ENCODE data around the gene PTGR2.
A peak's percentile ranks its signal among the peaks of the same experiment; 100 is the strongest.

Gene PTGR2

DNA sequence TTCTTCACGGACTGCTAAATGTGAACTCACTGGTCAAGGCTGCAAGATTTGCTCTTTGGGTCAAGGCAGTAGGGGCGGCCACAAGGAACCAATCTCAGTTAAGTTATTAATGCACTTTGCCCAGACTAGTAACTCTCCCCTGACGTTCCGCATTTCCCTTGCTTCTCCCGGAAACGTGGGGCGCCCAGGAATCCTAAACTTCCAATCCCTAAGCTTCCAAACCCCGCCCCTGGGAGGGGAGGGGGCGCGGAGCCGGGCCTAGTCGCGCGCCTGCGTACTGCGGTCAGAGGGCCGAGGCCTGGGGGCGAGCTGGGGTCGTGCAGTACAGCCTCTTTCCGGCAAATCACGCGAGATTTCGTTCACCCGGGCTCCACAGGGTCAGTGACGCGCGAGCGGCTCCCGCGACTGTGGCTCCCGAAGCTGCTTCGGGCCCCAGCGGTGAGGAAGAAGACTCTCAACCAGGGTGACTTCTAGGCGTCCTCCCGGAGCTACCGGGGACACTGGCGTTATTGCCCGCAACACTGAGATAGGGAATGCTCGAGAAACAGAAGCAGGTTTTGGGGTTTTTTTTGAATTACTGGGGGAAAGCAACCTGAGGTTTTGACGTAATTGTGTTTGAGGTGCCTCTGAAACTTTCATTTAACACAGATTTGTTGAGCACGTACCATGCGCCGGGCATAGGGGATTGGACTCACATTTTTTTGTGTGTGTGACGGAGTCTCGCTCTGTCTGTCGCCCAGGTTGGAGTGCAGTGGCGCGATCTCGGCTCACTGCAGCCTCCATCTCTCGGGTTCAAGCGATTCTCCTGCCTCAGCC, at the start of gene PTGR2:
PTGR2 (plus strand) TSS at position 265 of the 816 bp plus-strand sequence. CDS start 7,032 bp downstream, outside the sequence.
- Histone ChIP-seq H3K4me1 (ENCODE audit: insufficient read depth, low read length) (peaks cover 5% of the 10 kb centered on the region; the same call in 1 of the 2 replicates), H3K9ac (ENCODE audit: low read depth, low read length) (peak within 1 kb of the TSS; percentile 99), H3K9me3 (ENCODE audit: control insufficient read depth, insufficient read depth, low read length) (no peaks in the 10 kb centered on the region), H3K36me3 (ENCODE audit: insufficient read depth, low read length) (0 out of 2 replicates have a peak, but pooled peaks cover 2% of the 10 kb centered on the region)

DNA sequence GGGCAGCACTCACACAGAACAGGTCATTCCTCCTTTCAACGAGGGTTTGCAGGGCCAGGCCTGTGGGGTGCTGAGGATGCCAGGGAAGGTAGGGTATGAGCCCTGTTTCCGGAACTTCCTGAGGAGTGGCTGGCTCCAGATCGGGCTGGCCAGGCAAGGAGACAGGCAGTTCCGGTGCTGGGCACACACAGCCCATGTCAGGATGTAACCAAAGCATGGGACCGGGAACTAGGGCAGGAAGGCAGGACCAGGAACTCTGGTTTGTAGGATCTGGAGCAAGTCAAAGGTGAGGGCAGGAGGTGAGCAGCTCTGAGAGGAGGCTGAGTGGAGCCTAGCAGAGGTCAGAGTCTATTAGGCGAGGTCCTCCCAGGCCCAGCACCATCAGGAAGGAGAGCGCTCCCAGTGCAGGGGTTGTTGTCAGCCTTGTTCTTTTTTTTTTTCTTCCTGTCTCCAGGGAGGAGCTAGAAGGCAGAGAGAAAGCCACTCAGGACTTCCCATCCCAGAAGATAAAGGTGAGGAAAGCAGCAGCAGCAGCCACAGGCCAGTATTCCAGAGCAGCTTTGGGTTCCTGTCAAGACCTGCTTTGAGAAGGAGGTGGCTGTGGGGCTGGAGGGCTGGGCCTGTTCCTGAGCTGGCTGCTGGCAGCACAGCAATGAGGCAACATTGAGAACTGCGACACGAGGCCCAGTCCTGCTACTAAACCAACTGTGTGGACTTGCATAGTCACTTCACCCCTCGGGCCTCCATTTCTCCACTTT, 49.0 kb upstream of the PTGR2 start:
- H3K9me3 ChIP-seq (ENCODE audit: control insufficient read depth, insufficient read depth, low read length): no peaks in the 10 kb centered on the region
- H3K9ac ChIP-seq (ENCODE audit: low read depth, low read length): no peak overlapping the region
- no peaks in the 10 kb centered on the region for H3K36me3 ChIP-seq (ENCODE audit: insufficient read depth, low read length)
- H3K4me1 ChIP-seq (ENCODE audit: insufficient read depth, low read length): no peaks in the 10 kb centered on the region

DNA sequence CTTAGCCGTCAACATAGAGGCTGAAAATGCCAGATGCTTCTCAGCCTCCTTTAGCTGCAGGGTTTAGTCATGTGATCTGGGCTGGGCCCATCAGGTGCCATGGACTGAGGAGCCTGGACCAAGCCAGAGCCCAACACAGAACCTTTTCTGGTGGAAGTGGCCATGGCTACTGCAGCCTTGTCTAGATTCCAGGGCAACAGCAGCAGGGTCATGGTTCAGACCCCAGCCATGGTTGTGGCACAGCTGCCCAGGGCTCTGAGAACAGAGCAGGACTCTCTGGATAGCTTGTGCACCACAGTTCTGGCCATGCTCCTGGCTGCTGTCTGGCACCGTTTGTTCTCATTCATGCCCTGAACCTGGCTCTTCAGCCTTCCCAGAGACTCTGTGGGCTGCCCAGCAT, 47.0 kb upstream of the PTGR2 start:
- H3K9ac ChIP-seq (ENCODE audit: low read depth, low read length): no peak overlapping the region
- H3K36me3 ChIP-seq (ENCODE audit: insufficient read depth, low read length): no peaks in the 10 kb centered on the region
- H3K9me3 ChIP-seq (ENCODE audit: control insufficient read depth, insufficient read depth, low read length): no peaks in the 10 kb centered on the region
- H3K4me1 ChIP-seq (ENCODE audit: insufficient read depth, low read length): no peaks in the 10 kb centered on the region

DNA sequence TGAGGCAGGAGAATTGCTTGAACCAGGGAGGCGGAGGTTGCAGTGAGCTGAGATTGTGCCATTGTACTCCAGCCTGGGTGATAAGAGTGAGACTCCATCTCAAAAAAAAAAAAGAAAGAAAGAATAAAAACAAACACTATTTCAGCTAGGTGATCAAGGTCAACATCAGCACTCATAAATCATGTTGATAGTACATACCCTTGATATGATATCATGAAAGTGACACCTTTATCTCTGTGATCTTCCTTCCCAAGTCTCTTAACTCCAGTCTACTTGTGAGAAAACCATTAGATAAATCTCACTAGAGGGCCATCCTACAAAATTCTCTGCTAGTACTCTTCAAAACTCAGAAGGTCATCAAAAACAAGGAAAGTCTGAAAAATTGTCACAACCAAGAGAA, 44.2 kb upstream of the PTGR2 start:
- H3K4me1 ChIP-seq (ENCODE audit: insufficient read depth, low read length): no peaks in the 10 kb centered on the region
- H3K9me3 ChIP-seq (ENCODE audit: control insufficient read depth, insufficient read depth, low read length): no peaks in the 10 kb centered on the region
- H3K36me3 ChIP-seq (ENCODE audit: insufficient read depth, low read length): no peaks in the 10 kb centered on the region
- H3K9ac ChIP-seq (ENCODE audit: low read depth, low read length): no peak overlapping the region

DNA sequence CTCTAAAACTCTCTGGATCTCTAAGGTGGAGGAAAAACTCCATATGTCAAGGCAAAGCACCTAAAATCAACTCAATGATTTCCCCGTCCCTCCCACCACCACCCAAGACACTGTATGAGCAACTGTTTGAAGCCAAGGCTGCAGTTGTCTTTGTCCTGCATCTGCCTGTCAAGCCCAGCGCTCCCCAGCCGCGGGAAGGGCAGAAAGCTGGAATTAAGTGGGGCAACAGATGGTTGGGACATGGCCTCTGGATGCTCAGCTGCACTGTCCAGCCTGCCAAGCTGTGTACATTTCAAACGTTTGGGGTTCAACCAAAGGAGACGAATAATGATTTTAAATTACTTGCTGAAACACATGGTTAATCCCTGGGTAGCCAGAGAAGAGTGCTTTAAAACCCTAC, 42.2 kb upstream of the PTGR2 start:
- Histone ChIP-seq H3K9ac (ENCODE audit: low read depth, low read length) (no peak overlapping the region), H3K9me3 (ENCODE audit: control insufficient read depth, insufficient read depth, low read length) (no peaks in the 10 kb centered on the region)

DNA sequence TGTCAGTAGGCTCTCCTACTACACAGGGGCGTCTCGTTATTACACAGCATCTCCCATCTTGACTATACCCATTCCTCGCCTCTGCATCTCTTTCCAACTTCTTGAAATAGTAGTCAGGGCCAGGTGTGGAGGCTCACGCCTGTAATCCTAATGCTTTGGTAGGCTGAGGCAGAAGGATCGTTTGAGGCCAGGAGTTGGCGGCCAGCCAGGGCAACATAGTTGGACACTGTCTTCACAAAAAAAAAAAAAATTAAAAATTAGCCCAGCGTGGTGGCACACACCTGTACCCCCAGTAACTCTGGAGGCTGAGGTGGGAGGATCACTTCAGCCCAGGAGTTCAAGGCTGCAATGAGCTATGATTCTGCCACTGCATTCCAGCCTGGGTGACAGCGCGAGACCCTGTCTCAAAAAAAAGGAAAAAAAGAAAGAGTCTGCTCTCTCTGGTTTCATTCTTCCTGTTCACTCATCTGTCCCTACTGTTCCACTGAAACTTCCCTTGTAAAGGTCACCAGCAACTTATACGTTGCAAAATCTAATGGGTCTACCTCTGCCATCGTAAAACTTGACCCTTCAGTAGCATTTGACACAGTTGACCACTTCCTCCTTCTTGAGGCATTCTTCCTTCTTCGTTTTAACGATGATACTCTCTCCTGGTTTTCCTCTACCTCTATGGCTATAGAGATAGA, 41.0 kb upstream of the PTGR2 start:
- Histone ChIP-seq H3K9ac (ENCODE audit: low read depth, low read length) (no peak overlapping the region), H3K4me1 (ENCODE audit: insufficient read depth, low read length) (no peaks in the 10 kb centered on the region), H3K36me3 (ENCODE audit: insufficient read depth, low read length) (no peaks in the 10 kb centered on the region), H3K9me3 (ENCODE audit: control insufficient read depth, insufficient read depth, low read length) (no peaks in the 10 kb centered on the region)

More for the DNA sequence above, 42.2 kb upstream of the PTGR2 start:
- Histone ChIP-seq H3K36me3 (ENCODE audit: insufficient read depth, low read length) (no peaks in the 10 kb centered on the region), H3K4me1 (ENCODE audit: insufficient read depth, low read length) (no peaks in the 10 kb centered on the region)

DNA sequence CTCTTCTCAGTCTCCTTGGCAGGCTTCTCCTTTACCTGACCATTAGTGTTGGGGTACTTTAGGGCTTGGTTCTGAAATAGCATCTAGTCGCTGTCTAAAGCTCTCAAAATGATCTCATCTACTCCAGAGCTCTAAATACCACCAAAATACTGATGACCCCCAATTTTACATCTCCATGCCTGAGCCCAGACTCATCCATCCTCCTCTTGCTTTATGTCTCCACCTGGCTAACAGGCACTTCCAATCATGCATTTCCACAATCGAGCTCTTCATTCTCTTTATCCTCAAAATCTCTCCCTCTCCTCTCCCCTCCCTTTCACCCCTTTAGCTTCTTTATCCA, 40.5 kb upstream of the PTGR2 start:
- Histone ChIP-seq H3K4me1 (ENCODE audit: insufficient read depth, low read length) (no peaks in the 10 kb centered on the region), H3K36me3 (ENCODE audit: insufficient read depth, low read length) (no peaks in the 10 kb centered on the region), H3K9ac (ENCODE audit: low read depth, low read length) (no peak overlapping the region), H3K9me3 (ENCODE audit: control insufficient read depth, insufficient read depth, low read length) (no peaks in the 10 kb centered on the region)

DNA sequence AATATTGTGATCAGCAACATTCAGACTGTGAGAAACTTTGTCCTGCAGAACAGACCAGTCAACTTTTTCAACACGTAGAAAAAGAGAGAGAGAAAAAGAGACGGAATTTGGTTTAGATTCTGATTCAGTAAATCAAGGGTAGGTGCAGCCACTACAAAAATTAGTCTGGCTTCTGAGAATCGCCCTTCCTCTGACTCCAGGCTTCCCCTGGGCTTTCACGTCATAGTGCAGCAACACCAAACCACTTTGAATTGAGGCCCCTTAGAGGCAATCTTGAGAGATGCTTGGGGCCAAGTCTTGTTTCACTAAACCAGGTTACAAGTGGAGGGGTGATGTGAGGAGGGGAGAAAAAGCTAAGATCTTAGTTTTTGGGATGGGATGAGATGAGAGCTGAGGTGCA, 37.5 kb upstream of the PTGR2 start:
- Histone ChIP-seq H3K9me3 (ENCODE audit: control insufficient read depth, insufficient read depth, low read length) (no peaks in the 10 kb centered on the region), H3K4me1 (ENCODE audit: insufficient read depth, low read length) (no peaks in the 10 kb centered on the region), H3K36me3 (ENCODE audit: insufficient read depth, low read length) (no peaks in the 10 kb centered on the region), H3K9ac (ENCODE audit: low read depth, low read length) (no peak overlapping the region)

DNA sequence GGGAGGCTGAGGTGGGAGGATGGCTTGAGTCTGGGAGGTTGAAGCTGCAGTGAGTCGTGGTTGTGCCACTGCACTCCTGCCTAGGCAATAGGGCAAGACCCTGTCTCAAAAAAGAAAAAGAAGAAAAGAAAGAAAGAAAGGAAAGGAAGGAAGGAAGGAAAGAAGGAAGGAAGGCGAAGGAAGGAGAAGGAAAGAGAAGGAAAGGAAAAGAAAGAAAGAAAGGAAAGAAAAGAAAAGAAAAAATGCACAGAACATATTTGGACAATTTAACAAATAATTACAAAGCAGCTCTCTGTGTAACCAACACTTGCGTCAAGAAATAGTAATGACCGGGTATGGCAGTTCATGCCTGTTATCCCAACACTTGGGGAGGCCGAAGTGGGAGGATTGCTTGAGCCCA, 35.8 kb upstream of the PTGR2 start:
- Histone ChIP-seq H3K9ac (ENCODE audit: low read depth, low read length) (no peak overlapping the region), H3K36me3 (ENCODE audit: insufficient read depth, low read length) (no peaks in the 10 kb centered on the region), H3K4me1 (ENCODE audit: insufficient read depth, low read length) (no peaks in the 10 kb centered on the region), H3K9me3 (ENCODE audit: control insufficient read depth, insufficient read depth, low read length) (no peaks in the 10 kb centered on the region)

DNA sequence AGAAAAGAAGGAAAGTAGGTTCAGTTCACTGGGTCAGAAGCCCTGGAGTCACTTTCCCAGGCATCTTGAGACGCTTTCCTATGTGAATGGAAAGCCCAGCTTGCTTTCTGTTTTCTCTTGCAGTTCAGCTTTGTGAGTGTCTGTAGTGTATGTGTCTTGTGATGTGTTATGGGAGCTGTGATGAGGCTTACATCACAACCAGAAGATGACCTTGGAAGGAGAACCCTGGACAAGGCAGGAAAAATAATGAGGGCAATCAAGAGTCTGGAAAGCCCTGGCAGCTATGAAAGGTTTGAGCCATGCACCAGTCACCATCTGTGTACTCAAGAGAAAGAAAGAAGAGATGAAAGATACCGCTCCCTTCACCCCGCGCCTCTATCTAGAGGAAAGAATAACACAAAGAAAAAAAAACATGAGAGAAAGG, 35.2 kb upstream of the PTGR2 start:
- H3K9ac ChIP-seq (ENCODE audit: low read depth, low read length): no peak overlapping the region
- no peaks in the 10 kb centered on the region for H3K9me3 ChIP-seq (ENCODE audit: control insufficient read depth, insufficient read depth, low read length)
- no peaks in the 10 kb centered on the region for H3K36me3 ChIP-seq (ENCODE audit: insufficient read depth, low read length)
- no peaks in the 10 kb centered on the region for H3K4me1 ChIP-seq (ENCODE audit: insufficient read depth, low read length)

DNA sequence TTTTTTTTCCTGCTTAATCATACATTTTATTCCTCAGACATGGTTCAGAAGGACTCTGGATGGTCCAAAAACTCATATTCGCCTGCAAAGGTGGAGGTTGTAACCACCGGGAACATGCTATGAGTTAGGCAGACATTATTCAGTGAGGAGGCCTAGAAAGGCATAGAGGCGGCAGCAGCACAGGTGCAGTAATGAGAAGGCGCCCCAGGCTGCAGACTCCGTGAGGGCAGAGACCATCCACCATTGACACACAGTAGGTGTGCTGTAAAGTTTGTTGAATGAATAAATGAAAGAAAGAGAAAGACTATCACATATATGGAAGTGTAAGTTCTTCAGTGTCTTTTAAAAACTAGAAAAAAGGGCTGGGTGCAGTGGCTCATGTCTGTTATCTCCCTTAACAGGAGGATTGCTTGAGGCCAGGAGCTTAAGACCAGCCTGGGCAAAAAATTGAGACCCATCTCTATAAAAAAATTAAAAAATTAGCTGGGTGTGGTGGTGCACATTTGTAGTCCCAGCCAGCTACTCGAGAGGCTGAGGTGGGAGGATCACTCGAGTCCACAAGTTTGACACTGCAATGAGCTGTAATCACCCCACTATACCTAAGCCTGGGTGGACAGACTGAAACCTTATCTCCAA, 34.5 kb upstream of the PTGR2 start:
- Histone ChIP-seq H3K9ac (ENCODE audit: low read depth, low read length) (no peak overlapping the region), H3K4me1 (ENCODE audit: insufficient read depth, low read length) (no peaks in the 10 kb centered on the region), H3K36me3 (ENCODE audit: insufficient read depth, low read length) (no peaks in the 10 kb centered on the region)

DNA sequence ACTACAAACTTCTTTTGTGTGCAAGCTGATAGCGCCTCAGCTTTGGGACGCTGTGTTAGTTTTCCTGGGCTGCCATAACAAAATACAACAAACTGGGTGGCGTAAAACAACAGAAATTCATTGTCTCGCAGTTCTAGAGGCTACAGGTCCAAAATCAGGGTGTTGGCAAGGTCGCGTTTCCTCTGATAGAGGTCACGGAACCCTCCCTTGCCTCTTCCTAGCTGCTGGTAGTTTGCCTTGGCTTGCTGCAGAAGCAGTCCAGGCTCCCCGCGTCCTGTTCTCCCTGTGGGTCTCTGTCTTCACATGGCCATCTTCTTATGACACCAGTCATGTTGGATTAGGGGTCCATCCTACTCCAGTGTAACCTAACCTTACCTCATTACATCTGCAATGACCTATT, 32.8 kb upstream of the PTGR2 start:
- Histone ChIP-seq H3K4me1 (ENCODE audit: insufficient read depth, low read length) (no peaks in the 10 kb centered on the region), H3K9ac (ENCODE audit: low read depth, low read length) (no peak overlapping the region), H3K9me3 (ENCODE audit: control insufficient read depth, insufficient read depth, low read length) (no peaks in the 10 kb centered on the region), H3K36me3 (ENCODE audit: insufficient read depth, low read length) (no peaks in the 10 kb centered on the region)

More for the DNA sequence above, 34.5 kb upstream of the PTGR2 start:
- H3K9me3 ChIP-seq (ENCODE audit: control insufficient read depth, insufficient read depth, low read length): no peaks in the 10 kb centered on the region

DNA sequence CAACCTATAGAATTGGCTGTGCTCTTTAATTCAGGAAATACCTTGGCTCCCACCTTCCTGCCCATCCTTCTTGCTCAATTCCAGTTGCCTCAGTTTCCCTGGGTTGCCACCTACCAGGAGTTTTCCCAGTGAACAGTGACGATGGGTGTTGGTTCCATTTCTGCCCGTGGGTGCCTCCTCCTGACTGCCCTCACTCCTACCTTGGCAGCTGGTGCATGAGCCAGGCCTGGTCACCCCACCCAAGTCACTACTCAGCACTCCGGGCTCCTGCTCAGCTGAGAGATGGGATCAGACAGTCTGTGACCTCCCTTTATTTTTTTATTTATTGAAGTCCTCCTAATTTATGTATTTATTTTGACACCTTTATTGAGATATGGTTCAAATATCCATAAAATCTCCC, 31.0 kb upstream of the PTGR2 start:
- H3K9ac ChIP-seq (ENCODE audit: low read depth, low read length): no peak overlapping the region
- no peaks in the 10 kb centered on the region for H3K36me3 ChIP-seq (ENCODE audit: insufficient read depth, low read length)
- no peaks in the 10 kb centered on the region for H3K9me3 ChIP-seq (ENCODE audit: control insufficient read depth, insufficient read depth, low read length)
- no peaks in the 10 kb centered on the region; the same call in 1 of the 2 replicates for H3K4me1 ChIP-seq (ENCODE audit: insufficient read depth, low read length)

DNA sequence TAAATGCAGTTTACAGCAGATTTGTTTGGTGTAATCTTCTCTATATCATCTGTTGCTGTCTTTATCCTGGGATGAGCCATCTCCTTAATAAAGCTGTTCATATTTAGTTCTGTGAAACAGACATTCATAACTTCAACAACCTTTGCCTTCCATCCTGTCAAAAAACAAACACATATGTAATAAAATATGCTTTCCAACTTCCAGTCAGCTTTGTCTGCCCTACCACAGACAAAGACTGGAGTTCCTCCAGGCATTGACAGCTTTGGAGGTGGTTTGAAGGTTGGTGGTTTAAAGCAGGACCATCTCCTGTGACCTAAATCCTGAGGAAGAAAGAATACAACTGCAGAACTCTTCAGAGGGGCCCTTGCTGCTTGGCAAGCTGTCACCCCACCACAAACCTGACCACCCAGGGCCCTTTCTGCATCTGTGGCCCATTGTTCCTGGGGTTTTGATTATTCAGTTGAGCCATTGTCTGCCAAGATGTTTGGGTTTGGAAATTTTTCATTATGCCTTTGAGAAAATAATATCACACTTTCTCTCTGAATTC, 28.2 kb upstream of the PTGR2 start:
- H3K4me1 ChIP-seq (ENCODE audit: insufficient read depth, low read length): no peaks in the 10 kb centered on the region; the same call in 1 of the 2 replicates
- H3K36me3 ChIP-seq (ENCODE audit: insufficient read depth, low read length): no peaks in the 10 kb centered on the region
- H3K9ac ChIP-seq (ENCODE audit: low read depth, low read length): no peak overlapping the region
- no peaks in the 10 kb centered on the region for H3K9me3 ChIP-seq (ENCODE audit: control insufficient read depth, insufficient read depth, low read length)

Data from ES-I3 (cell line).